ENCODE measurements around the gene CDK5RAP1. TPM values are rescaled to one million over a fixed set of nuclear protein-coding genes. Genes with fewer than 3 reads are reported as not detected.
"Not testable (repeated sequence)": the region's sequence is repeated elsewhere in the genome, so short reads cannot be mapped to it uniquely, and the experiment has no call there.

The CDK5RAP1 gene
- total and polyA plus RNA-seq, 3 experiments from 2014 or later, result 33.5 to 46.4 (median 41.6) TPM

- H3K27me3 ChIP-seq (ENCODE audit: insufficient read depth, low read length, poor library complexity, severe bottlenecking), result no peaks in the 10 kb centered on the region
- Mint-ChIP-seq H3K4me1 (peaks cover 17 to 26% (median 19%) of the 10 kb centered on the region in 3 donors), H3K27ac (peak overlapping the region; percentile 23 to 98 (median 74)), H3K4me3 (peak overlapping the region; percentile 78 to 93 (median 88)), H3K36me3 (peaks cover 0 to 4% (median 0%) of the 10 kb centered on the region in 3 donors), H3K9me3 (no peaks in the 10 kb centered on the region), H3K27me3 (peaks cover 0 to 1% of the 10 kb centered on the region in 2 donors)
- ChIA-PET POLR2A (interaction anchor here (1.5 to 2.2 kb wide), 3 partner anchors 41 to 225 kb away, joined by 7 to 11 read pairs (median 9); partner anchors contain the start of genes ACTL10 and CDK5RAP1), CTCF (interaction anchor here (1.0 kb wide), 1 partner anchor 223 kb away, joined by 4 read pairs; no protein-coding TSS in a partner anchor)
- H3K36me3 ChIP-seq (ENCODE audit: insufficient read depth, low read length), result no peaks in the 10 kb centered on the region
- H3K4me1 ChIP-seq (ENCODE audit: insufficient read depth, low read length), result peaks cover 19% of the 10 kb centered on the region
- H3K4me3 ChIP-seq (ENCODE audit: low read length), result peak overlapping the region; percentile 36
- DNase-seq, result peak in 1 of 5 donors; percentile 2
- H3K27ac ChIP-seq (ENCODE audit: low read depth, low read length), result no peak overlapping the region
- H3K9me3 ChIP-seq (ENCODE audit: low read length), result no peaks in the 10 kb centered on the region
Observed at GRCh38 chr20:33442136-33443005, 41.1 kb upstream of the CDK5RAP1 start.

DNA sequence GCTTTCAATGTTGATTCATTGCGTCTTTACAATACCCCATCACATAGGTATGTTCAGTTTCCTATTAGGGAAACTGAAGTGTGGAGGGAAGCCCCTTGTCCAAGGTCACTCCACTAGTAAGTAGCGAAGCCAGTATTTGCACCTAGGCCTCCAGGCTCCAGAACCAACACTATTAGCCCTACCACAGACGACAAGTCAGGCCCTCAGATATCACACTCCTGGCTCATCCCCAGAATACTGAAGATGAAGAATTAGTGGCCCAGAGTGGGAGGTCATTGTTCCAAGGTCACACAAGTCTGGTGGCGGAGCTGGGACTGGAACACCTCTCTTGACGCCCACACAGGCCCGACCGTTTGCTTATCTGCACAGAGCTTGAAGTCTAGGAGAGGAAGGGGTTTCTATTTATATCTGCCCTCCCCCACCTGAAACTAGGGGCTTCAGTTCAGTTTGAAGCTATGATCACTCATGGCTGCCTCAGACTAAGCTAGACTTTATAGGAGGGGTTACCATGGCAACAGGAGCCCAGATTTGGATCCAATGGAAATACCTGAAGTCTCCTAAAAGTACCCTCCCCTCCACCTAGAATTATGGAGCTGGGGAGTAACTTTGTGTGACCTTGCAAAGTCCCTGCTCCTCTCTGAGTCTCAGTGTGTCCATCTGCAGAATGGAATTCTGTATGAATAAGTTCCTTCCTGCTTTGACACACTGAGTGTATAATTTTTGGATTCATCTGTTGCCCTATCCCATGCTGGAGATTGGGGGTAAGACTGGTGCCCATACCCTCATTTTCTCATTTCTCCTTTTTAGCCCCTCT lies 40.0 kb upstream of the CDK5RAP1 start:
- H3K4me1 Mint-ChIP-seq, result peaks cover 17 to 26% (median 19%) of the 10 kb centered on the region in 3 donors
- peak overlapping the region; percentile 32 to 93 (median 80) for H3K4me3 Mint-ChIP-seq

GRCh38 chr20:33440562-33440961 lies 39.2 kb upstream of the CDK5RAP1 start:
- H3K27me3 Mint-ChIP-seq; H3K36me3 ChIP-seq (ENCODE audit: insufficient read depth, low read length); CTCF ChIA-PET; H3K36me3 Mint-ChIP-seq; H3K9me3 ChIP-seq (ENCODE audit: low read length); H3K4me3 ChIP-seq (ENCODE audit: low read length); H3K9me3 Mint-ChIP-seq; DNase-seq; H3K27me3 ChIP-seq (ENCODE audit: insufficient read depth, low read length, poor library complexity, severe bottlenecking); H3K27ac ChIP-seq (ENCODE audit: low read depth, low read length); POLR2A ChIA-PET: not testable (repeated sequence)
- peak overlapping the region in 2 of 7 donors; percentile 30 to 65 for H3K4me3 Mint-ChIP-seq
- H3K4me1 Mint-ChIP-seq, result peaks cover 17 to 26% (median 19%) of the 10 kb centered on the region in 3 donors
- H3K27ac Mint-ChIP-seq, result peak overlapping the region in 3 of 8 donors; percentile 18 to 86 (median 79)
- peaks cover 19% of the 10 kb centered on the region for H3K4me1 ChIP-seq (ENCODE audit: insufficient read depth, low read length)

More for the DNA sequence above, 40.0 kb upstream of the CDK5RAP1 start:
- Histone ChIP-seq H3K4me3 (ENCODE audit: low read length) (no peak overlapping the region), H3K4me1 (ENCODE audit: insufficient read depth, low read length) (peaks cover 19% of the 10 kb centered on the region), H3K27ac (ENCODE audit: low read depth, low read length) (no peak overlapping the region), H3K27me3 (ENCODE audit: insufficient read depth, low read length, poor library complexity, severe bottlenecking) (no peaks in the 10 kb centered on the region), H3K9me3 (ENCODE audit: low read length) (no peaks in the 10 kb centered on the region), H3K36me3 (ENCODE audit: insufficient read depth, low read length) (no peaks in the 10 kb centered on the region)
- H3K27ac Mint-ChIP-seq, result peak overlapping the region in 5 of 8 donors; percentile 2 to 70 (median 47)
- ChIA-PET CTCF (no interaction called here), POLR2A (no interaction called here)
- H3K27me3 Mint-ChIP-seq, result peaks cover 0 to under 1% of the 10 kb centered on the region in 2 donors
- no peaks in the 10 kb centered on the region for H3K9me3 Mint-ChIP-seq
- DNase-seq, result no peak
- peaks cover 0 to 4% (median 0%) of the 10 kb centered on the region in 3 donors for H3K36me3 Mint-ChIP-seq

DNA sequence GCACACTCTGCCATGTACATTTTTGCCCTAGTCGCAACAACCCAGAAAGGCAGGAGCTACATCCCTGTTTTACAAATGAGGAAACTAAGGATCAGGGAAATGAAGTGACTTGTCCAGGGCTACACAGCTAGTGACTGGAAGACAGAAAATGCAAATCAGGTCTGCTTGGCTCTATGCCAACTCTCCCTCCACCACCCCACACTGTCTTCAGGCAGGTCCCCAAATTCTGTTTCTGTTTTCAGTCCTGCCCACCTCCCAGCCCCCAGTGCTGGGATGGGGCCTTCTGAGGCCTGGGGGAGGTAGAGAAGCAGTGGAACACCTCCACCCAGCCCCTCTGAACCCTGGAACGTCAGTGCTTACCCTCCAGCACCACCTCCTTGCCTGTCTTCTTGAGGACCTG lies 37.2 kb upstream of the CDK5RAP1 start:
- Mint-ChIP-seq H3K4me1 (peaks cover 8 to 13% (median 10%) of the 10 kb centered on the region in 3 donors), H3K9me3 (no peaks in the 10 kb centered on the region), H3K27ac (no peak overlapping the region), H3K27me3 (no peaks in the 10 kb centered on the region), H3K4me3 (no peak overlapping the region), H3K36me3 (peaks cover 4 to 13% (median 9%) of the 10 kb centered on the region in 3 donors)
- Histone ChIP-seq H3K4me3 (ENCODE audit: low read length) (no peak overlapping the region), H3K9me3 (ENCODE audit: low read length) (no peaks in the 10 kb centered on the region), H3K36me3 (ENCODE audit: insufficient read depth, low read length) (no peaks in the 10 kb centered on the region), H3K4me1 (ENCODE audit: insufficient read depth, low read length) (peaks cover 10% of the 10 kb centered on the region), H3K27me3 (ENCODE audit: insufficient read depth, low read length, poor library complexity, severe bottlenecking) (no peaks in the 10 kb centered on the region), H3K27ac (ENCODE audit: low read depth, low read length) (no peak overlapping the region)
- DNase-seq, result no peak
- ChIA-PET POLR2A (no interaction called here), CTCF (no interaction called here)

DNA sequence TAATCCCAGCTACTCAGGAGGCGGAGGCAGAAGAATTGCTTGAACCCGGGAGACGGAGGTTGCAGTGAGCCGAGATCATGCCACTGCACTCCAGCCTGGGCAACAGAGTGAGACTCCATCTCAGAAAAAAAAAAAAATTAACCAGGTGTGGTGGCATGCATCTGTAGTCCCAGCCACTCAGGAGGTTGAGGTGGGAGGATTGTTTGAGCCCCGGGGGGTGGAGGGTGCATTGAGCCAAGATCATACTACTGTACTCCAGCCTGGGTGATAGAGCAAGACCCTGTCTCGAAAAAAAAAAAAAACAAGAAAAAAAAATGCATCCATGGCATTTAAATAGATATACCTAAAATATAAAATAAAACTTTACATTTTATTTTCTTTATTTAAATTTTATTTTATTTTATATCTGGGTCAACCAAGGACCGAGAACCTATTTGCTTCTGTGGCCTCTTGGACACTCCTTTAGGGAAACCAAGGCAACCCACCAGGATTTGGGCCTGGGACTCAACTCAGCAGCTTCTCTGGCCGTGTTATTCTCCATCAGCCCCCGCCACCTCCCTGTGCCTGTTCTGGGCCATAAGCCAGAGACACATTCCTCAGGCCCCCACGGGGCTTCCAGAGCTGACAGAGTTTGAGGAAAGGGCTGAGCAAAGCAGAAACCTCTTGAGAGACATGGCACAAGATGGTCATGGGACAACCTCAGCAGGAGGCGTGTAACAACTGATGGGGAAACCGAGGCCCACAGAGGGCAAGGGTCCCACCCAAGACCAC lies 36.0 kb upstream of the CDK5RAP1 start:
- H3K9me3 Mint-ChIP-seq, result no peaks in the 10 kb centered on the region
- no peak overlapping the region for H3K27ac Mint-ChIP-seq
- H3K36me3 ChIP-seq (ENCODE audit: insufficient read depth, low read length), result no peaks in the 10 kb centered on the region
- H3K27me3 Mint-ChIP-seq, result no peaks in the 10 kb centered on the region
- no peaks in the 10 kb centered on the region for H3K27me3 ChIP-seq (ENCODE audit: insufficient read depth, low read length, poor library complexity, severe bottlenecking)
- H3K4me3 ChIP-seq (ENCODE audit: low read length), result no peak overlapping the region
- H3K4me3 Mint-ChIP-seq, result no peak overlapping the region
- H3K36me3 Mint-ChIP-seq, result peaks cover 4 to 13% (median 9%) of the 10 kb centered on the region in 3 donors
- ChIA-PET CTCF (interaction anchor here (0.6 kb wide), 1 partner anchor 191 kb away, joined by 4 read pairs; no protein-coding TSS in a partner anchor), POLR2A (no interaction called here)
- no peak for DNase-seq
- H3K9me3 ChIP-seq (ENCODE audit: low read length), result no peaks in the 10 kb centered on the region
- H3K4me1 ChIP-seq (ENCODE audit: insufficient read depth, low read length), result peaks cover 3% of the 10 kb centered on the region
- no peak overlapping the region for H3K27ac ChIP-seq (ENCODE audit: low read depth, low read length)
- H3K4me1 Mint-ChIP-seq, result peaks cover 2 to 5% (median 3%) of the 10 kb centered on the region in 3 donors

DNA sequence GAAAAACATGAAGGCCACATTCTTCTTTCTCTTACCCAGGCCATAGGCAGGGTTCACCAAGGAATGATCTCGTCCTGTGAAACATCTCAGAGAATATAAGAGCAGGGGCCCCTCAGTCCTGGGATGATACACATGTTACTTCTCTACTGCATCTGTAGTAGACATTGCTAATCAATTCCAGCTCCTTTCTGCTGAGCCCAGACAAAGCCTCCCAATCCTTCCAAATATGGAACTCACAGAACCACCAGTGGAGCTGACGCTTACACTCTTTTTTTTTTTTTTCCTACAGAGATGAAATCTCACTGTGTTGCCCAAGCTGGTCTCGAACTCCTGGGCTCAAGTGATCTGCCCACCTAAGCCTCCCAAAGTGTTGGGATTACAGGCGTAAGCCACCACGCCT lies 33.1 kb upstream of the CDK5RAP1 start:
- no peak overlapping the region for H3K4me3 ChIP-seq (ENCODE audit: low read length)
- H3K9me3 ChIP-seq (ENCODE audit: low read length), result no peaks in the 10 kb centered on the region
- Mint-ChIP-seq H3K27ac (peak overlapping the region in 1 of 8 donors; percentile 83), H3K4me3 (no peak overlapping the region), H3K36me3 (peaks cover 4 to 14% (median 9%) of the 10 kb centered on the region in 3 donors), H3K27me3 (no peaks in the 10 kb centered on the region), H3K9me3 (no peaks in the 10 kb centered on the region), H3K4me1 (no peaks in the 10 kb centered on the region)
- H3K36me3 ChIP-seq (ENCODE audit: insufficient read depth, low read length), result no peaks in the 10 kb centered on the region
- no peaks in the 10 kb centered on the region for H3K4me1 ChIP-seq (ENCODE audit: insufficient read depth, low read length)
- POLR2A ChIA-PET, result no interaction called here
- H3K27ac ChIP-seq (ENCODE audit: low read depth, low read length), result no peak overlapping the region
- no peaks in the 10 kb centered on the region for H3K27me3 ChIP-seq (ENCODE audit: insufficient read depth, low read length, poor library complexity, severe bottlenecking)
- CTCF ChIA-PET, result no interaction called here
- no peak for DNase-seq

GRCh38 chr20:33433465-33434234 lies 32.3 kb upstream of the CDK5RAP1 start:
- peak overlapping the region in 1 of 8 donors; percentile 75 for H3K27ac Mint-ChIP-seq
- H3K4me1 ChIP-seq (ENCODE audit: insufficient read depth, low read length), result no peaks in the 10 kb centered on the region
- no peak overlapping the region for H3K4me3 ChIP-seq (ENCODE audit: low read length)
- no peak for DNase-seq
- H3K9me3 ChIP-seq (ENCODE audit: low read length), result no peaks in the 10 kb centered on the region
- no peaks in the 10 kb centered on the region for H3K36me3 ChIP-seq (ENCODE audit: insufficient read depth, low read length)
- H3K27ac ChIP-seq (ENCODE audit: low read depth, low read length), result no peak overlapping the region
- no peaks in the 10 kb centered on the region for H3K4me1 Mint-ChIP-seq
- peaks cover 4 to 14% (median 9%) of the 10 kb centered on the region in 3 donors for H3K36me3 Mint-ChIP-seq
- no peaks in the 10 kb centered on the region for H3K27me3 ChIP-seq (ENCODE audit: insufficient read depth, low read length, poor library complexity, severe bottlenecking)
- no peaks in the 10 kb centered on the region for H3K27me3 Mint-ChIP-seq
- H3K4me3 Mint-ChIP-seq, result no peak overlapping the region
- CTCF ChIA-PET, result interaction anchor here (1.7 kb wide), 1 partner anchor 13 kb away, joined by 3 read pairs; no protein-coding TSS in a partner anchor
- POLR2A ChIA-PET, result no interaction called here
- H3K9me3 Mint-ChIP-seq, result no peaks in the 10 kb centered on the region
